Osteoblast (primary cell): Measurements from ENCODE around the gene ACER1. TPM values are rescaled to one million over a fixed set of nuclear protein-coding genes. Genes with fewer than 3 reads are reported as not detected.
"Not testable (repeated sequence)": the region's sequence is repeated elsewhere in the genome, so short reads cannot be mapped to it uniquely, and the experiment has no call there.

ENCODE experiments used
- DNase-seq: peaks from one replicate; pipeline ENCODE4 v3.0.0; 2011; ENCODE audit warnings: low spot score, mixed read lengths; ENCODE audit not compliant: insufficient read length; ENCODE audit errors: missing footprints
- H2AFZ ChIP-seq: 2 replicates; pipeline ENCODE4 v1.6.0; 2011; ENCODE audit warnings: mild to moderate bottlenecking, low read length
- H3K27ac ChIP-seq: 2 replicates; pipeline ENCODE4 v1.5.1; 2011; ENCODE audit warnings: mild to moderate bottlenecking, low read depth, low read length, moderate library complexity
- H3K27me3 ChIP-seq: 2 replicates; pipeline ENCODE4 v1.6.0; 2012; ENCODE audit warnings: mild to moderate bottlenecking, control low read depth, inconsistent platforms, low read length, moderate library complexity; ENCODE audit not compliant: insufficient read depth
- H3K36me3 ChIP-seq: 2 replicates; pipeline ENCODE4 v1.5.1; 2011; ENCODE audit warnings: mild to moderate bottlenecking, low read length, control low read depth, moderate library complexity; ENCODE audit not compliant: insufficient read depth
- H3K4me1 ChIP-seq: 2 replicates; pipeline ENCODE4 v1.5.1; 2011; ENCODE audit warnings: mild to moderate bottlenecking, low read length, control low read depth, moderate library complexity; ENCODE audit not compliant: insufficient read depth
- H3K4me2 ChIP-seq: 2 replicates; pipeline ENCODE4 v1.6.0; 2011; ENCODE audit warnings: mild to moderate bottlenecking, low read length; ENCODE audit not compliant: insufficient read depth
- H3K4me3 ChIP-seq: fragments of 200-600 bp; sonication (generic); 3 replicates; pipeline ENCODE4 v1.5.1; 2012; ENCODE audit warnings: mild to moderate bottlenecking, low read length, inconsistent platforms; ENCODE audit not compliant: insufficient read depth
- H3K79me2 ChIP-seq: 2 replicates; pipeline ENCODE4 v1.6.0; 2012; ENCODE audit warnings: mild to moderate bottlenecking, low read length, control low read depth, inconsistent platforms; ENCODE audit not compliant: insufficient read depth
- H3K9me3 ChIP-seq: 2 replicates; pipeline ENCODE4 v1.5.1; 2011; ENCODE audit warnings: low read depth, low read length, control low read depth
- H4K20me1 ChIP-seq: 2 replicates; pipeline ENCODE4 v1.6.0; 2012; ENCODE audit warnings: mild to moderate bottlenecking, low read length, control low read depth; ENCODE audit not compliant: insufficient read depth
- CTCF ChIP-seq: IDR thresholded peaks from 2 replicates; pipeline ENCODE4 v1.5.1; 2011; ENCODE audit warnings: mild to moderate bottlenecking, low read depth, low read length, moderate library complexity; ENCODE audit errors: extremely low read depth
- total RNA-seq: library from RNA; depleted of rRNA; stranded (reverse); fragments of >200 nt; gene quantifications from 2 replicates; pipeline ENCODE4 v1.2.3, GENCODE V29; 2012

The ACER1 gene
- total RNA-seq, 1 donor, result under 0.01 TPM

GRCh38 chr19:6287269-6287885, 46.0 kb downstream of the ACER1 start:
- no peaks in the 10 kb centered on the region for H3K27me3 ChIP-seq
- no peak overlapping the region for H3K4me2 ChIP-seq
- no peaks in the 10 kb centered on the region for H3K79me2 ChIP-seq
- H3K4me3 ChIP-seq, result no peak overlapping the region
- H3K36me3 ChIP-seq, result no peaks in the 10 kb centered on the region
- DNase-seq, result no peak
- no peak for TF ChIP-seq CTCF
- H2AFZ ChIP-seq, result no peak overlapping the region
- H3K27ac ChIP-seq, result no peak overlapping the region
- H3K4me1 ChIP-seq, result no peaks in the 10 kb centered on the region
- no peaks in the 10 kb centered on the region for H4K20me1 ChIP-seq
- peaks cover 20% of the 10 kb centered on the region for H3K9me3 ChIP-seq

- Histone ChIP-seq H3K36me3 (no peaks in the 10 kb centered on the region), H3K9me3 (peaks cover 15% of the 10 kb centered on the region), H3K27me3 (no peaks in the 10 kb centered on the region), H3K4me2 (no peak overlapping the region), H4K20me1 (no peaks in the 10 kb centered on the region), H3K27ac (no peak overlapping the region), H2AFZ (no peak overlapping the region), H3K4me3 (no peak overlapping the region), H3K4me1 (no peaks in the 10 kb centered on the region), H3K79me2 (no peaks in the 10 kb centered on the region)
- DNase-seq, result no peak
- no peak for TF ChIP-seq CTCF
Observed at GRCh38 chr19:6286676-6287075, 46.7 kb downstream of the ACER1 start.

- H4K20me1 ChIP-seq, H3K27me3 ChIP-seq, H3K4me3 ChIP-seq, H3K4me2 ChIP-seq, H2AFZ ChIP-seq, DNase-seq, H3K27ac ChIP-seq, H3K36me3 ChIP-seq, H3K9me3 ChIP-seq: not testable (repeated sequence)
- Histone ChIP-seq H3K4me1 (peaks cover 16% of the 10 kb centered on the region), H3K79me2 (peaks cover 21% of the 10 kb centered on the region)
Observed at GRCh38 chr19:6282393-6282792, 51.0 kb downstream of the ACER1 start.

GRCh38 chr19:6279931-6280591, 53.4 kb downstream of the ACER1 start, which contains the start of gene MLLT1:
TSS of gene MLLT1 (minus strand) at chr19:6279975. CDS start at chr19:6279784, 191 bp downstream.
- DNase-seq, result peak; percentile 100
- Histone ChIP-seq H3K27me3 (no peaks in the 10 kb centered on the region), H4K20me1 (peaks cover 12% of the 10 kb centered on the region), H3K4me2 (peak within 1 kb of the TSS; percentile 93), H3K79me2 (peaks cover 44% of the 10 kb centered on the region), H3K27ac (peak within 1 kb of the TSS; percentile 80), H3K4me1 (peaks cover 39% of the 10 kb centered on the region), H3K4me3 (peak within 1 kb of the TSS; percentile 89), H3K36me3 (peaks cover 7% of the 10 kb centered on the region), H3K9me3 (no peaks in the 10 kb centered on the region), H2AFZ (no peak within 1 kb of the TSS)
- TF ChIP-seq CTCF, result peak; percentile 30
